SK-N-SH (cell line): Measurements from ENCODE around the gene TMEM51. TPM values are rescaled to one million over a fixed set of nuclear protein-coding genes. Genes with fewer than 3 reads are reported as not detected.

ENCODE experiments used
- CTCF ChIA-PET: fragments of 300-600, 350-600 bp; formaldehyde crosslinking; extraction: SDS; loops from one replicate; lab custom pipeline; 2021; lab: Yijun Ruan, JAX
- POLR2A ChIA-PET: fragments of 350-600 bp; sonication (Branson Sonifier 250); formaldehyde crosslinking; extraction: SDS; loops from one replicate; lab custom pipeline; 2020; ENCODE audit warnings: antibody characterized with exemption, inconsistent platforms; lab: Yijun Ruan, JAX
- DNase-seq: peaks from one replicate; pipeline ENCODE4 v3.0.0; 2012
- H2AFZ ChIP-seq: fragments of 200-600 bp; sonication (generic); 2 replicates; pipeline ENCODE4 v1.8.1; 2016; ENCODE audit warnings: antibody characterized with exemption, mild to moderate bottlenecking, low read depth
- H3F3A ChIP-seq: fragments of 200-600 bp; sonication (generic); replicated peaks from 2 replicates; pipeline ENCODE3; 2016; ENCODE audit warnings: antibody characterized with exemption, mild to moderate bottlenecking; ENCODE audit not compliant: insufficient read depth
- H3K27ac ChIP-seq, 2 experiments: fragments of 200-500 bp in 1 of 2; fragments of 200-600 bp in 1 of 2; sonication (Bioruptor generic) in 1 of 2; sonication (generic), shearing (Covaris generic) in 1 of 2; 2 replicates each; pipeline versions ENCODE4 v1.5.1 to v1.6.1; 2014 to 2016; ENCODE audit warnings: low read depth in 2 of 2, inconsistent platforms in 1 of 2, low read length in 1 of 2, mild to moderate bottlenecking in 1 of 2, mixed read lengths in 1 of 2
- H3K27me3 ChIP-seq: fragments of 200-600 bp; sonication (generic), shearing (Covaris generic); 2 replicates; pipeline ENCODE4 v1.6.1; 2016; ENCODE audit warnings: mixed run types; ENCODE audit not compliant: insufficient read depth
- H3K36me3 ChIP-seq, 2 experiments: fragments of 200-500 bp in 1 of 2; fragments of 200-600 bp in 1 of 2; sonication (Bioruptor generic) in 1 of 2; sonication (generic) in 1 of 2; replicated peaks in 1 of 2; 2 replicates each; pipeline versions ENCODE3 to v1.5.1; 2014 to 2016; ENCODE audit warnings: low read length in 1 of 2, mild to moderate bottlenecking in 1 of 2; ENCODE audit not compliant: insufficient read depth in 2 of 2, control insufficient read depth in 1 of 2
- H3K4me1 ChIP-seq, 2 experiments: fragments of 200-500 bp in 1 of 2; fragments of 200-600 bp in 1 of 2; sonication (Bioruptor generic) in 1 of 2; sonication (generic), shearing (Covaris generic) in 1 of 2; 2 replicates each; pipeline versions ENCODE4 v1.5.1 to v1.6.1; 2014 to 2016; ENCODE audit warnings: low read depth in 1 of 2, low read length in 1 of 2, mixed run types in 1 of 2; ENCODE audit not compliant: insufficient read depth in 2 of 2, control insufficient read depth in 1 of 2
- H3K4me2 ChIP-seq: fragments of 200-600 bp; sonication (generic), shearing (Covaris generic); 2 replicates; pipeline ENCODE4 v1.6.1; 2017; ENCODE audit warnings: mixed run types
- H3K4me3 ChIP-seq, 2 experiments: fragments of 200-500 bp in 1 of 2; fragments of 200-600 bp in 1 of 2; sonication (Bioruptor generic) in 1 of 2; sonication (generic), shearing (Covaris generic) in 1 of 2; 2 replicates each; pipeline versions ENCODE4 v1.5.1 to v1.8.1; 2014 to 2016; ENCODE audit warnings: low read depth in 2 of 2, inconsistent platforms in 1 of 2, low read length in 1 of 2, mild to moderate bottlenecking in 1 of 2, mixed read lengths in 1 of 2, moderate library complexity in 1 of 2
- H3K79me2 ChIP-seq: fragments of 200-600 bp; sonication (generic); 2 replicates; pipeline ENCODE4 v1.8.1; 2017; ENCODE audit warnings: mild to moderate bottlenecking; ENCODE audit not compliant: insufficient read depth
- H3K9ac ChIP-seq: fragments of 200-600 bp; sonication (generic); 2 replicates; pipeline ENCODE4 v1.6.1; 2017; ENCODE audit warnings: mixed run types
- H3K9me2 ChIP-seq: fragments of 200-600 bp; sonication (generic); 2 replicates; pipeline ENCODE4 v1.6.1; 2017; ENCODE audit warnings: mixed run types
- H3K9me3 ChIP-seq: fragments of 200-600 bp; sonication (generic); 2 replicates; pipeline ENCODE4 v1.6.1; 2017; ENCODE audit warnings: mixed run types, mild to moderate bottlenecking, moderate library complexity
- H4K20me1 ChIP-seq: fragments of 200-600 bp; sonication (generic); 2 replicates; pipeline ENCODE4 v1.6.1; 2017; ENCODE audit warnings: mild to moderate bottlenecking, mixed run types; ENCODE audit not compliant: insufficient read depth
- ELF1 ChIP-seq: IDR thresholded peaks from 2 replicates; pipeline ENCODE4 v1.4.0; 2012
- EZH2phosphoT487 ChIP-seq: fragments of 200-600 bp; sonication (generic); IDR thresholded peaks from 2 replicates; pipeline ENCODE4 v1.6.1; 2017; ENCODE audit warnings: low read depth, mixed run types, mild to moderate bottlenecking, antibody characterized with exemption, moderate library complexity, borderline replicate concordance
- FOXJ3 ChIP-seq: sonication (generic); formaldehyde crosslinking; IDR thresholded peaks from 2 replicates; pipeline ENCODE4 v1.5.1; 2020; ENCODE audit warnings: mild to moderate bottlenecking, missing genetic modification reagents
- GABPA ChIP-seq: IDR thresholded peaks from 2 replicates; pipeline ENCODE4 v1.4.0; 2012; ENCODE audit warnings: low read depth, mild to moderate bottlenecking
- JUND ChIP-seq: IDR thresholded peaks from 2 replicates; pipeline ENCODE4 v1.4.0; 2012
- TEAD4 ChIP-seq: IDR thresholded peaks from 2 replicates; pipeline ENCODE4 v1.4.0; 2012; ENCODE audit warnings: mild to moderate bottlenecking, borderline replicate concordance; ENCODE audit not compliant: insufficient read depth
- WGBS: methylation state at CpG from one replicate; pipeline ENCODE4 v1.1.6; 2017; ENCODE audit warnings: low lambda C conversion rate; 5-methylcytosine and 5-hydroxymethylcytosine counted together
- polyA plus RNA-seq, 3 experiments: library from polyadenylated mRNA; depleted of rRNA; stranded (reverse); fragments of >200 nt; gene quantifications; 2 replicates each; pipeline ENCODE4 v1.2.3, GENCODE V29; 2012
- TF ChIP-seq, protein P1 (sequence below): IDR thresholded peaks from 2 replicates; pipeline ENCODE4 v1.4.0; 2012; ENCODE audit warnings: low read depth
- TF ChIP-seq, protein P2 (sequence below): IDR thresholded peaks from 2 replicates; pipeline ENCODE4; 2012
- TF ChIP-seq, protein P3 (sequence below): fragments of 150-350 bp; IDR thresholded peaks from 2 replicates; pipeline ENCODE4 v1.6.1; 2017; ENCODE audit warnings: antibody characterized with exemption, low read length, low read depth, borderline replicate concordance

Gene TMEM51
- polyA plus RNA-seq, 1 of the 3 experiments (the other 2 are of a cell fraction): 25.6 TPM

DNA sequence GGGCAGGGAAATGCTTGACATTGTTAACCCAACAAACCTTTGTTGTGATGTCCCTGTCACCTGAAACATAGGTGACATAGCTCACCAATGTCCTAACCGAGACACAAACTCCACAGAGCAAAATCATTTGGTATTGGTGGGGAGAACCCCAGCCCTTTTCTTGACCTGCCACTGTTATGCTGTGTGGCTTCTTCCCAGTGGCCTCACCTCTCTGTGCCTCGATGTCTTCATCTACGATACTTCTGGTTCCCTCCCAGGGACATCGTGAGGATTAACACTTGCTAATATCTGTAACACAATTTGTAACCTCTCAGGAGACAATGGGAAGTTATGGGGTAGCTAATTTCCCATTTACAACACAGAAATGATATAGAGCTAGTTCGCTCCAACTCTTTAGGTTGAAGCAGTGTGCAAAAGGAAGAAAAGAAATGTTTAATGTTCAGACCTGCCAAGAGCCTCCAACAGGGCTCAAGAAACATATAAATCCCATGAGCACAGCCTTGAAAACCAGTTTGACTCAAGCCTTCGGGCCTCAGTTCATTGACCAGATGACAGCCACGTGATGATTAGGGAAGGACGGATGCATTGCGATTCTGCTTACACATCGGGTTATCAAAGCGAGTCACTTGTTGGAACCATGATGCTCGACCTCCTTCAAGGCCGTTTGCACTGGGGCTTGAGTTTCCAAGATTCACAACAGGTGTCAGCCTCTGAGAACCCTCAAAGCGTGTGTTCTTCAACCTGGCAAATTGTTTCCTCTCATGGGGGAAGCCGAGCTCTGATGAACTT, 37.8 kb upstream of the TMEM51 start:
- ChIA-PET CTCF (interaction anchor here (1.2 to 1.9 kb wide), 4 partner anchors 13 to 189 kb away, joined by 3 to 7 read pairs (median 5); no protein-coding TSS in a partner anchor), POLR2A (no interaction called here)
- Histone ChIP-seq H3K9ac (no peak overlapping the region), H3K27me3 (no peaks in the 10 kb centered on the region; the same call in 1 of the 2 replicates), H3K9me2 (no peaks in the 10 kb centered on the region), H3K36me3 (no peaks in the 10 kb centered on the region), H3K27ac (no peak overlapping the region), H3K4me1 (peaks cover 0 to 15% of the 10 kb centered on the region in 2 experiments; a peak in 2 of 4 replicates), H3K4me3 (no peak overlapping the region), H3K79me2 (no peaks in the 10 kb centered on the region), H3K4me2 (no peak overlapping the region), H3F3A (no peaks in the 10 kb centered on the region), H3K9me3 (no peaks in the 10 kb centered on the region), H2AFZ (no peak overlapping the region), H4K20me1 (no peaks in the 10 kb centered on the region)
- DNase-seq: no peak
- no peak for TF ChIP-seq ELF1
- WGBS: 73% methylated on average over 10 of the region's 15 CpGs

DNA sequence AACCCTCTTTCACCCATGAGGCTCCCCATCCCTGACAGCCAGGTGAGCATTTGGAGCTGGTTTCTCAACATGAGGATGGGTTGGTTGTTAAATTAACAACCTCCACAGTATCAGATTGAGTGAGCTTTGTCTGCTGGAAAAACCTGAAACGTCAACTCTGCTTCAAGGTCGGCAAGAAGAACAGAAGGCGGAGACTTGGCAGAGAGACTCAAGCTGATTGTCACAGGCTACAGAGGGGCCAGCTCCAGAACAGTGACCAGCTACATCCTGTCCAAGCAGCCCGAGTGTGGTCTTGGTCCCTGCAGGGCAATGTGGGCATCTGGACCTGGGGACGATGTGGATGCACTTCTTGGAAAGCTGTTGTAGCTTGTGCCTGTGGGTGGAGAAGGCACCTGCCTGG, 36.6 kb upstream of the TMEM51 start:
- POLR2A ChIA-PET: interaction anchor here (0.6 kb wide), 1 partner anchor 34 kb away, joined by 3 read pairs; no protein-coding TSS in a partner anchor
- no peak overlapping the region for H3K4me3 ChIP-seq
- no peaks in the 10 kb centered on the region for H3F3A ChIP-seq
- H3K79me2 ChIP-seq: no peaks in the 10 kb centered on the region
- H3K4me1 ChIP-seq: peaks cover 0 to 15% of the 10 kb centered on the region in 2 experiments; a peak in 2 of 4 replicates
- no peak overlapping the region for H3K9ac ChIP-seq
- no peaks in the 10 kb centered on the region for H3K36me3 ChIP-seq
- H3K27me3 ChIP-seq: no peaks in the 10 kb centered on the region; the same call in 1 of the 2 replicates
- no peak overlapping the region for H2AFZ ChIP-seq
- no peak overlapping the region for H3K4me2 ChIP-seq
- CTCF ChIA-PET: interaction anchor here (0.7 to 1.8 kb wide), 5 partner anchors 11 to 187 kb away, joined by 3 to 11 read pairs (median 4); no protein-coding TSS in a partner anchor
- WGBS: 17% methylated on average over 2 of the region's 5 CpGs
- no peaks in the 10 kb centered on the region for H3K9me2 ChIP-seq
- no peaks in the 10 kb centered on the region for H4K20me1 ChIP-seq
- no peaks in the 10 kb centered on the region for H3K9me3 ChIP-seq
- H3K27ac ChIP-seq: no peak overlapping the region; a peak in 1 of 4 replicates
- peak; percentile 67 for DNase-seq
- TF ChIP-seq JUND (no peak), FOXJ3 (CRISPR knock-in tag) (no peak), EZH2phosphoT487 (no peak), TEAD4 (no peak), GABPA (no peak)
- TF ChIP-seq, protein P1, sequence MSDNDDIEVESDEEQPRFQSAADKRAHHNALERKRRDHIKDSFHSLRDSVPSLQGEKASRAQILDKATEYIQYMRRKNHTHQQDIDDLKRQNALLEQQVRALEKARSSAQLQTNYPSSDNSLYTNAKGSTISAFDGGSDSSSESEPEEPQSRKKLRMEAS: no peak
- TF ChIP-seq, protein P2, sequence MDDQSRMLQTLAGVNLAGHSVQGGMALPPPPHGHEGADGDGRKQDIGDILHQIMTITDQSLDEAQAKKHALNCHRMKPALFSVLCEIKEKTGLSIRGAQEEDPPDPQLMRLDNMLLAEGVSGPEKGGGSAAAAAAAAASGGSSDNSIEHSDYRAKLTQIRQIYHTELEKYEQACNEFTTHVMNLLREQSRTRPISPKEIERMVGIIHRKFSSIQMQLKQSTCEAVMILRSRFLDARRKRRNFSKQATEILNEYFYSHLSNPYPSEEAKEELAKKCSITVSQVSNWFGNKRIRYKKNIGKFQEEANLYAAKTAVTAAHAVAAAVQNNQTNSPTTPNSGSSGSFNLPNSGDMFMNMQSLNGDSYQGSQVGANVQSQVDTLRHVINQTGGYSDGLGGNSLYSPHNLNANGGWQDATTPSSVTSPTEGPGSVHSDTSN: no peak
- TF ChIP-seq, protein P3, sequence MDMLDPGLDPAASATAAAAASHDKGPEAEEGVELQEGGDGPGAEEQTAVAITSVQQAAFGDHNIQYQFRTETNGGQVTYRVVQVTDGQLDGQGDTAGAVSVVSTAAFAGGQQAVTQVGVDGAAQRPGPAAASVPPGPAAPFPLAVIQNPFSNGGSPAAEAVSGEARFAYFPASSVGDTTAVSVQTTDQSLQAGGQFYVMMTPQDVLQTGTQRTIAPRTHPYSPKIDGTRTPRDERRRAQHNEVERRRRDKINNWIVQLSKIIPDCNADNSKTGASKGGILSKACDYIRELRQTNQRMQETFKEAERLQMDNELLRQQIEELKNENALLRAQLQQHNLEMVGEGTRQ: no peak
